Measurements from ENCODE around the gene SETD5.

SETD5 gene

DNA sequence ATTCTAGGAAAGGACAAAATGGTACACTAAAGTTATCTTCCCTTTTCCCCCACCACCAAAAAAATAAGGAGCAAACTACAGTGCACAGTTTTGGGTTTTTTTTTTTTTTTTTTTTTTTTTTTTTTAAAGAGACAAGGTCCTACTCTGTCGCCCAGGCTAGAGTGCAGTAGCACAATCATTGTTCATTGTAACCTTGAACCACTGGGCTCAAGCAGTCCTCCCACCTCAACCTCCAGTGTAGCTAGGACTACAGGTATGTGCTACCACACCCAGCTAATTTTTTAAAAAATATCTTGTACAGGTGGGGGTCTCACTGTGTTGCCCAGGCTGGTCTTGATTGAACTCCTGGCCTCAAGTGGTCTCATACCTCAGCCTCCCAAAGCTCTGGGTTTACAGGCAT, 14.9 kb downstream of the SETD5 start:
- no peak for DNase-seq

- DNase-seq: no peak
Measured at GRCh38 chr3:9414826-9415225, 17.4 kb downstream of the SETD5 start.

DNA sequence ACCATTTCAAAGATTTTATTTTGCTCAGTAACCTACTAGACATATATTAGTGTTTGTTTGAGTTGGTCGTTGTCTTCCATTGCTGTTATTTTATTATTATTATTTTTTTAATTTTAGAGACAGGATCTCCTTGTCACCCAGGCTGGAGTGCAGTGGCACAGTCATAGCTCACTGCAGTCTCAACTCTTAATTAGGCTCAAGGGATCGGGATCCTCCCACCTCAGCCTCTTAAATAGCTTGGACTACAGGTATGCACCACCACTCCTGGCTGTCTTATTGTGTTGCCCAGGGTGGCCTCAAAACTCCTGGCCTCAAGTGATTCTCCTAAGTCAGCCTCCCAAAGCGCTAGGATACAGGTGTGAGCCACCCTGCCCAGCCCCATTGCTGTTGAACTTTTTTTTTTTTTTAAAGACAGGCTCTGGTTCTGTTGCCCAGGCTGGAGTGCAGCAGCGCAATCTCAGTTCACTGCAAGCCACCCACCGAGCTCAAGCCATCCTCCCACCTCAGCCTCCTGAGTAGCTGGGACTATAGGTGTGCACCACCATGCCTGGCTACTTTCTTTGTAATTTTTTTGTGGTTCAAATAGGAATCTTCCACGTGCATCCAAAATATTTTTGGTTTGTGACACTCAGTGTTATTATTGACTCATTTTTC, 18.2 kb downstream of the SETD5 start:
- no peak for DNase-seq

DNA sequence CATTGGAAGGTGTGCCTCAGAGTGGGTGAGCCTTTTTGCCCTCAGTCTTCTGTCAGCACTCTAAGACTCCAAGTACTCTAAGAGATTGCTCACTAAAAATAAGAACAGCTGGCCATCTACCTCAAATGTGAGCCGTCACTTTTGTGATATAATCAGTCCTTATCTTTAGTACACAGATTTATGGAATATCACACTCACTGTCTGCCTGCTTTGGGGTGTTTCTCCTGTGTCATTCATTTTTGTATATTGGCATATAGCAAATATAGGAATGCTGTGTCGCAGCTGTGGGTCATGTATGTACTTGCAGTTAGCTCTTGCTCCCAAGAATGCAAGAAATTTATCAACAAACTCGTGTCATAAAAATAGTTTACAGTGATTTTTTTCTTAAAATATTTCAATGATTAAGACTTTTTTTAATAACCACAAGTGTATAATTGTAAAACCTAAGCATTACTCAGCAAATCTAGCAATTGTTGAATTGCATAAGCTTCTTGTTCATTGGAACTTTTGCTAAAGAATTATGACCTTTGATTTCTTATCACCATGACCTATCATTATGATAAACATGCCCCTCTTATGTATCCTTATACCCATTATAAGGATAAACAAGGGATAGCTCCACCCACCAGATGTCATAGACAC, 18.8 kb downstream of the SETD5 start:
- no peak for DNase-seq

DNA sequence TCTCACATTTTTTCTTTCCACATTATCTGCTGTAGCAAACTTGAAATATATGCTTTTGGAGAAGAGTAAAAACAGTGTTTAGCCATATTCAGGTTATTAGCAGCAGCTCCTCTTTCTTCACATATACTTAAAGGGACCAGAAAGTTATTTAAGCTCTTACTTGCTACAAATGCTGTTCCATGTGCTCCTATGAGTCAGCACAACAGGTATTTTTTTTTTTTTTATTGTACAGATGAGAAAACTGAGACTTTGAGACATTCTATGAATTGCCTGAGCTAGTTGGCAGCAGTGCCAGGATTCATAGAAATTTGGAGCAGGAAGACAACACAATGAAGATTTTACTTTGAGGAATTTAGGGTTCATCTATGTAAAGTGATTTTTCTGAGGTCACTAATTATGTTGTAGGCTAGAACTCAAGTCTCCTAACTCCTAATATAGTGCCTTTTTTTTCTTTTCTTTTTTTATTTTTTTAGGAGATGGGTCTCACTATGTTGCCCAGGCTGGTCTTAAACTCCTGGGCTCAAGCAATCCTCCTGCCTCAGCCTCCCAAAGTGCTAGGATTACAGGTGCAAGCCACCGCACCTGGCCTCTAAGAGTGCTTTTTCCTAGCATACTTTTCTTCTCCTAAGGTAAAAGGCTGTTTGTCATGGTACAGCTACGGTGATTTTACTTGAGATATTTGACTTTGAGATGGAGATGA, 23.6 kb downstream of the SETD5 start:
- DNase-seq: no peak

GRCh38 chr3:9422712-9423424, 25.5 kb downstream of the SETD5 start:
- peak; percentile 10 for DNase-seq

DNA sequence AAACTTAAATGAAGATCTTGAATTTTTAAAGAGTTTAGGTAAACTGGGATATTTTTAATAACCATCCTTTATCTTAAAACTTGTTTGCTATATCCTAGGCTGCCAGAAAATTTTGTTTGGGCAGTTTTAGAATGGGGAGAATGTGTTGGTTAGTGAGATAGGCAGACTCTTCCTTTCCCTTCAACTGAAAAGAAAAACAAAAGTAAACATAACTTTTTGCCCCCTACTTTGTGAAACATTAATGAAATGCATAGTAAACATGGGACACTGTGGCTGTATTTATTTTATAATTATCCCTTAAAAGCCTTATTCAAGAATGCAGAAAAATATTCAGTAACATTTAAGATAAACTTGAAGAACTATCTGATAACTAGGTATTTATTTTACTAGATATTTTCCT, 31.0 kb downstream of the SETD5 start:
- no peak for DNase-seq

DNA sequence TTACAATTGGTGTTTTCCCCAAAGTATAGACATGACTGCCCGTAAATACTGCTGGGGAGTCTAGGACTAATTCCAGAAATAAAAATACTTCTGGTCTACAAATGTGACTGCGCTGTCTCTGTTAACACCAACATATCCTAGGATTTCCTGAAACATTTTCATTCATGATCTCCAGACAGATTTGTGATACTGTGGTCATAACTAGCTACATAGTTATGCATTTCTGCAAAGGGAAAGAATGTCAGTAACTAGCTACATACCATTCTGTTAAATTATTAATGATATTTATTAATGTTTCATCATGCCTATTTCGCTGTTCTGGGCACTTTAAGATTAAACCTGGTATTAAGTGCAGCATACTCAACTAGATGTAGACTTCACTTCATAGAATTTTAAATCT, 33.3 kb downstream of the SETD5 start:
- no peak for DNase-seq

DNA sequence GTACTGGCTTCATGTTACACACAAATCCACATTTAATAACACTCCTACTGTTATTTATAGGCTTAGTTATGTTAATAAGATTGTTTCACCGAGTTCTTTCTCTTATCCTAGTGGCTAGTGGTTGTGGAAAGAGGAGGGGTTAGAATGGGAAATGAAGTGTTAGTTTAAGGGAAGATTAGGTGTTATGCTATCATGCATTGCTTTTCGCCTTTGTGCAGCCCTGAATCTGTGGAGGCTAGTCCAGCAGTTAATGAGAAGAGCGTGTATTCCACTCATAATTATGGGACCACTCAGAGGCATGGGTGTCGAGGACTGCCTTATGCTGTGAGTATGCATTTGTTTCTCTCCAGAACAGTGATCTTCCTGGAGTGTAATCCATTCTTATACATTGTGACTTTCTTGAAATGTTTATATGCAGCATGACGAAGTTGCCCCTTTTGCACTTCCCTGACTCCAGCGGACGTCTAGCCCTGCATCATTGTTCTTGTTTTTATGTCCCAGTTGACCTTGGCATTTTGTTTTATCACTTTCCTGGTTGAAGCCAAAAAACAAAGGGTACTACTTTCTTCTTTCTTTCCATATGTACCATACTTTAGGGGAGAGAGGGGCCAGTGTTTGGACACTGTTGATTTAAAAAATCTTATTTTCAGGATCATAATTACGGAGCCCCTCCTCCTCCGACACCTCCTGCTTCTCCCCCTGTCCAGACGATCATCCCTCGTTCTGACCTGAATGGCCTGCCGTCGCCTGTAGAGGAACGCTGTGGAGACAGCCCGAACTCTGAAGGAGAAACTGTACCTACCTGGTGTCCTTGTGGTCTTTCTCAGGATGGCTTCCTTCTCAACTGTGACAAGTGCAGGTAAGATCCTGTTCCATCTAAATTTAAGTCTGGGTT, 36.5 kb downstream of the SETD5 start:
- DNase-seq: no peak

DNA sequence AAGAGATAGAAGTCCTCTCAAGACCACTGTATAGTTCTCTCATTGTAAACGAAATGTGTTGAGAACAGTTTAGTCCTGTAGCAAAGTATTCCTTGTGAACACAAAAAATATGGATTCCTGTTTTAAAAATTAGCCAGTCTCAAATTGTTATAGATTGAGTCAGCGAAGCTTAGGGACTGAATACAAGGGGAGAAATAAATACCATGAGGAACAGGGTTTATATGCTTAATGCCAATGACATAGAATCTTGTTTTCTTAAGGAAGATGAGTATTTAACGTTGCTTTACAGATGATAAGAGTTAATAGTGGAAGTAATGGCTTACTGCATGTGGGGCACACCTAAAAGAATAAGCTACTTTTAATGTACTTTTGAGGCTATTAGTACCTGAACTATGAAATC, 37.9 kb downstream of the SETD5 start:
- DNase-seq: no peak

DNA sequence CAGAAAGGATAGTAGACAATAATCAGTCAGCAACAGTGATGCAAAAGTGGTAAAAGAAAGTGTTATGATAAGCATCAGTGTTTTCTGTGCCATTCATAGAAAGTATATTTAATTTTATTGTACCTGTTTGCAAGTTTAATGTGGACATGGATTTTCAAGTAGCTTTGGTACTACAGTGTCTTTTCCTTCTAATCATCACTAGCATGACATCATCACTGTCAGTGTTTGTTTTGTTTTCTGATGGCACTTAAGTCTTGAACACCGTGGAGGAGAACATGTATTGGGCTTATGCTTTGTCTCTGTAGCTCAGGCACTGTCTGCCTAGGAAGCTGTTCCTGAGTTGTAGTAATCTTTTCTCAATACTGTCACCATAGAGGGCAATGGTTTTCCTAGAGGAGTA, 41.9 kb downstream of the SETD5 start:
- DNase-seq: no peak

GRCh38 chr3:9441501-9442221, 44.2 kb downstream of the SETD5 start:
- DNase-seq: no peak

- no peak for DNase-seq
Measured at GRCh38 chr3:9448071-9448470, 50.7 kb downstream of the SETD5 start.

DNA sequence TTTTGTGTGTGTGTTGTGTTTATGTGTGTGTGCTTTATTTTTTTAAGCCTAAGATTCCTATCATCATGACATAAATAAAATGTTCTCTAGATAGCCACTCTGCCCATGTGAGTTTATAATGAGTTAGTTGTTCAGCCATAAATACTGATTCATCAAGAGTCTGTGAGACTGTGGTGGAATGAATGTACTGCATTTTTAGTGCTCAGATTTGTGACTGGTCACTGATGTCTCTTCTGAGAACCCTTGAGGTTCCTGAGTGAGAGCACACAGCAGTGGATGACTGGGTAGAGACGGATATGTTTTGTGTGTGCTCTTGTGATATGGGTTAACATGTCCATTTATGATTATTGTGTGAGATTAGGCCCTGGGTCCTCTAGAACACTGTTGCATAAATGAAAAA, 51.2 kb downstream of the SETD5 start:
- no peak for DNase-seq

- DNase-seq: no peak
Measured at GRCh38 chr3:9450126-9450525, 52.7 kb downstream of the SETD5 start.

- no peak for DNase-seq
Measured at GRCh38 chr3:9450991-9451390, 53.6 kb downstream of the SETD5 start.

DNA sequence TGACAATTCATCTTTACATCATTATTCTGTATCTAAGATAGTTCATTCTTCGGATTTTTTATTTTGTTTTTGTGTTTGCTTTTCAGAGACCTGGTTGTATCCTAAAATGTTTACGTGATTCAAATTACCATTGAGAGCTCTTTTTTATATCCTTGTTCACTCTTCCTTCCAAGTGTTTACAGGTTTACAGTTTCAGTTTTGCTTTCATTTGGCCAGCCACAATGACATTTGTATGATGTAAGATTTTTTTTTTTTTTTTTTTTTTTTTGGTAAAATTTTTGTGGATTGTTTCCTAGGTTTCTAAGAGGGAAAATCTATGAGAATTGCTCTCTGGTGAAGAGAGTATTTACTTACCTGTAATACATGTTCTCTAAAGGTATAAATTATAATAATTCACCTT, 55.0 kb downstream of the SETD5 start:
- DNase-seq: no peak

- no peak for DNase-seq
Measured at GRCh38 chr3:9455596-9456131, 58.2 kb downstream of the SETD5 start.

DNA sequence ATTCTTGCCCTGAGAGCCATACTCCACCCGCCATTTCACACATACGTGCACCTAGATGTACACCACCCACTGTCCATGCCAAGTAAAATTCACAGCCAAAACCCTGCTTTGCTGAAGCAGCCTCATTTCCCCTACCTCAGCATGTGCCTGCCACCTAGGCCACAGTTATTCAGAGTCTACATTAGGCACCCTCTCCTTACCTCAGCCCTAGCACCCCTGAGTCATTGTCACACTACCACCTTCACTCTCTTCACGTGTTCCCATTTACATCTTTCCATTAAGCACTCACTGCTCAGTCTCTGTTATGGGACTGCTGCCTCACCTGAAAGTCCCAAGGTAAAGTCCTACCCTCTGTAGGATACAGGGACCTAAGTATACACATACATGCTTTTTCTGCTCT, 70.0 kb downstream of the SETD5 start:
- no peak for DNase-seq

DNA sequence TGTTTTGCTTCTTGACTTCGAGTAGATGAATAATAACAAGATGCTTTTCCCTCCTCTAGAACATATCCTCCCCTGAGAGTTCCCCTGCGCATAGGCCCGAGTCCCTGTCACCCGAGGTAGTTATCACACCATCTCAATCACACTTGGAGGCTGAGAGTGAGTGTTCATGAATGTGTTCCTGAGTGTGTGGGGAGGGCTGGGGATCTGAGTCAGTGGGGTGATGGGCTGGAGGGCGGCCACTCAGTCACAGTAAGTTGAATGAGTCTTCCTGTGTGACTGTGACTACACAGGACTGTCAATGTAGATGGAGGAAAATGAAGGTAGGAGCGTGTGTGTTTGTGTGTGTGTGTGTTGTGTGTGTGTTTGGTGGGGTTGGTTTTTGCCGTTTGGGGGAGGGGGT, 71.0 kb downstream of the SETD5 start:
- DNase-seq: no peak

DNA sequence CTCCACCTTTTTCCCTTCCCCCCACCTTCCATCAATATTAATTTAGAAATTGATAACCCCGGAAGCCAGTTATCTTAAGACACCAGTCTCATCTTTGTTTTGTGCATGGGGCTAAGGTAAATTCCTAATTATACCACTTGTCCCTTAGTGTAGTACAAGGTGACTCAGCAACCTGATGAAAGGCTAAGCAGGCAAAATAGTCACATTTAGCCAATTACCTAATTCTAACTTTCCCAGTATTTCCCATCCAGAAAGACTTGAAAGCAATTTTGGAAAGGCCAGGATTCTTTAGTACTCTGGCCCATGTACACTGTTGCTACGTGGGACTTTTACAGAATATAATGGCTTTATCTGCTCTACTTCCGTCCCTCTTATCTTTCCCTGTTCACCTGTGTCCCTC, 72.6 kb downstream of the SETD5 start:
- DNase-seq: no peak
